ENCODE data around the gene RND1. TPM values are rescaled to one million over a fixed set of nuclear protein-coding genes. Genes with fewer than 3 reads are reported as not detected.

RND1 gene
- total and polyA plus RNA-seq, 2 of the 8 experiments (the other 6 are each of a cell fraction or from before 2014, with no cell fraction given), result 15.8 to 17.1 TPM

- no peak for FAIRE-seq
- DNase-seq (ENCODE audit: low read depth in 1 of 2, low spot score in 2 of 2), result no peak
- Histone ChIP-seq H3K27me3 (replicated peaks in 1 of 4; ENCODE audit: control insufficient read depth in 3 of 4, extremely low read depth in 1 of 4, insufficient read depth in 3 of 4, low read length in 3 of 4) (0 out of 7 replicates have a peak, but pooled peaks cover 0 to 4% (median 0%) of the 10 kb centered on the region in 4 experiments), H4K5ac (ENCODE audit: insufficient read length, low read depth, low read length) (no peak overlapping the region), H3K4me3 (ENCODE audit: extremely low read depth in 1 of 4, insufficient read depth in 2 of 4, low read depth in 3 of 4, low read length in 4 of 4) (no peak overlapping the region), H3K27ac (ENCODE audit: low read depth, low read length) (no peak overlapping the region), H3K23me2 (ENCODE audit: low read depth, low read length) (peaks cover 3% of the 10 kb centered on the region; the same call in 1 of the 2 replicates), H3K4me1 (replicated peaks in 1 of 4; ENCODE audit: control insufficient read depth in 3 of 4, insufficient read depth in 4 of 4, low read length in 3 of 4) (peaks cover 0 to 4% (median 0%) of the 10 kb centered on the region in 4 experiments; a peak in 1 of 7 replicates), H3K23ac (ENCODE audit: insufficient read length) (no peak overlapping the region), H4K20me1 (replicated peaks in 1 of 2; ENCODE audit: control insufficient read depth in 1 of 2, insufficient read depth in 2 of 2, low read length in 2 of 2) (peaks cover 5 to 15% of the 10 kb centered on the region in 2 experiments), H3K9me3 (ENCODE audit: insufficient read depth in 2 of 2, low read depth in 1 of 2, low read length in 1 of 2) (no peaks in the 10 kb centered on the region), H2BK5ac (ENCODE audit: low read depth, low read length) (no peak overlapping the region), H4K8ac (ENCODE audit: extremely low read depth, insufficient read depth, low read length) (no peak overlapping the region; the same call in 1 of the 2 replicates), H4K91ac (replicated peaks; ENCODE audit: insufficient read length, low read length) (no peak overlapping the region), H3K14ac (ENCODE audit: insufficient read length) (no peak overlapping the region), H3K79me1 (ENCODE audit: low read depth, low read length) (no peaks in the 10 kb centered on the region), H2BK120ac (replicated peaks; ENCODE audit: low read depth, low read length) (no peak overlapping the region), H3K36me3 (ENCODE audit: control insufficient read depth in 2 of 4, insufficient read depth in 4 of 4, low read length in 3 of 4) (peaks cover 22 to 39% (median 32%) of the 10 kb centered on the region in 4 experiments), H3K4ac (replicated peaks; ENCODE audit: insufficient read length, low read depth, low read length) (no peak overlapping the region), H2AFZ (ENCODE audit: low read length) (no peak overlapping the region), H3K4me2 (ENCODE audit: insufficient read depth in 1 of 2, low read depth in 2 of 2, low read length in 2 of 2) (no peak overlapping the region), H2BK20ac (ENCODE audit: low read length) (no peak overlapping the region), H2AK5ac (ENCODE audit: low read depth, low read length) (no peak overlapping the region), H2BK15ac (ENCODE audit: low read length) (no peak overlapping the region), H3K79me2 (ENCODE audit: control insufficient read depth in 1 of 2, insufficient read depth in 2 of 2, low read length in 2 of 2) (no peaks in the 10 kb centered on the region), H2BK12ac (ENCODE audit: low read depth, low read length) (no peak overlapping the region), H3K9ac (replicated peaks in 1 of 4; ENCODE audit: extremely low read depth in 1 of 4, low read depth in 3 of 4, low read length in 3 of 4) (no peak overlapping the region), H3K56ac (replicated peaks; ENCODE audit: insufficient read length, low read depth, low read length) (no peak overlapping the region), H3K18ac (ENCODE audit: extremely low read depth, low read length) (no peak overlapping the region)
- CTCF ChIA-PET (ENCODE audit: partially characterized antibody), result interaction anchor here (0.7 to 10.1 kb wide), 10 partner anchors 9 to 162 kb away, joined by 3 to 121 read pairs (median 4); partner anchors contain the start of gene CACNB3
- TF ChIP-seq BRCA1 (IDR thresholded peaks at IDR 0.05; ENCODE audit: low read depth, low read length) (no peak), KDM5A (IDR thresholded peaks at IDR 0.05; ENCODE audit: low read length) (no peak), BACH1 (IDR thresholded peaks at IDR 0.05; ENCODE audit: low read length) (no peak), RAD21 (IDR thresholded peaks at IDR 0.05 in 1 of 2, conservative IDR thresholded peaks at IDR 0.05 in 1 of 2; ENCODE audit: low read depth in 2 of 2, low read length in 2 of 2) (no peak), ATF2 (IDR thresholded peaks at IDR 0.05; ENCODE audit: low read length) (no peak), POU5F1 (IDR thresholded peaks at IDR 0.05; ENCODE audit: low read depth, low read length) (no peak), ZNF274 (IDR thresholded peaks at IDR 0.05; ENCODE audit: borderline replicate concordance, extremely low read depth, low read length) (no peak), JUN (IDR thresholded peaks at IDR 0.05; ENCODE audit: low read depth, low read length) (no peak), EGR1 (IDR thresholded peaks at IDR 0.05; ENCODE audit: borderline replicate concordance, low read depth, low read length) (no peak)
- WGBS, 2 experiments (ENCODE audit: extremely low coverage in 1 of 2, insufficient coverage in 1 of 2, insufficient read length in 1 of 2, insufficient replicate concordance in 2 of 2, low coverage in 1 of 2, low lambda C conversion rate in 2 of 2, missing lambda C conversion rate in 1 of 2), result 92% methylated on average over 14 of the region's 15 CpGs; no CpG with 5 or more reads in 1 of the 2 experiments
- POLR2A ChIA-PET (ENCODE audit: partially characterized antibody), result interaction anchor here (0.8 to 7.6 kb wide), 4 partner anchors 13 to 39 kb away, joined by 3 to 47 read pairs (median 4); partner anchors contain the start of gene RND1
These were observed 39.3 kb downstream of the RND1 start for GRCh38 chr12:48826209-48826855.
